B cell (primary cell): ENCODE data around the gene MTUS2. TPM values are rescaled to one million over a fixed set of nuclear protein-coding genes. Genes with fewer than 3 reads are reported as not detected.

Experiments
- ATAC-seq: fragments of 200-7000 bp; cut with Tn5 transposase; one replicate; pipeline ENCODE4 v1.10.0; 2021; ENCODE audit warnings: low read depth, mild to moderate bottlenecking, moderate number of reproducible peaks, moderate library complexity
- CTCF ChIA-PET: fragments of 350-600 bp; sonication (Branson Sonifier 250); formaldehyde crosslinking; loops from one replicate; lab custom pipeline; 2021; ENCODE audit warnings: antibody characterized with exemption, inconsistent platforms; lab: Charles Lee
- POLR2A ChIA-PET: fragments of 350-600 bp; sonication (Branson Sonifier 250); formaldehyde crosslinking; loops from one replicate; lab custom pipeline; 2021; ENCODE audit warnings: antibody characterized with exemption; lab: Charles Lee
- DNase-seq: peaks from one replicate; pipeline ENCODE4 v3.0.0; 2013
- H2AFZ ChIP-seq: 2 replicates; pipeline ENCODE4 v1.6.1; 2012; ENCODE audit warnings: mild to moderate bottlenecking, low read depth, low read length; ENCODE audit not compliant: insufficient read depth, poor library complexity, severe bottlenecking
- H3K27ac ChIP-seq, 2 donors: 1 replicate in 1 of 2; 2 replicates in 1 of 2; pipeline ENCODE4 v1.5.1; 2012 to 2013; ENCODE audit warnings: low read length in 2 of 2, mild to moderate bottlenecking in 2 of 2, moderate library complexity in 1 of 2
- H3K27me3 ChIP-seq, 4 experiments: fragments of 200-600 bp in 1 of 4; sonication (generic) in 1 of 4; replicated peaks in 1 of 4; 1 replicate in 2 of 4; 2 replicates in 2 of 4; pipeline versions ENCODE4 v1.6.1 to v1.7.0; 2013 to 2016; ENCODE audit warnings: low read length in 3 of 4, mild to moderate bottlenecking in 2 of 4, mixed read lengths in 1 of 4, moderate library complexity in 1 of 4; ENCODE audit not compliant: insufficient read depth in 4 of 4, control insufficient read depth in 3 of 4; ENCODE audit errors: control extremely low read depth in 1 of 4
- H3K36me3 ChIP-seq, 2 experiments: replicated peaks in 1 of 2; 1 replicate in 1 of 2; 2 replicates in 1 of 2; pipeline versions ENCODE4 v1.6.1 to v1.7.1; 2013; ENCODE audit warnings: low read length in 1 of 2; ENCODE audit not compliant: insufficient read depth in 2 of 2, control insufficient read depth in 1 of 2; ENCODE audit errors: control extremely low read depth in 1 of 2, extremely low read depth in 1 of 2
- H3K4me1 ChIP-seq, 2 donors: fragments of 200-600 bp in 1 of 2; sonication (generic) in 1 of 2; 1 replicate in 1 of 2; 2 replicates in 1 of 2; pipeline versions ENCODE4 v1.5.1 to v1.6.1; 2013 to 2017; ENCODE audit warnings: low read length in 2 of 2; ENCODE audit not compliant: control insufficient read depth in 2 of 2, insufficient read depth in 2 of 2
- H3K4me2 ChIP-seq: replicated peaks from 2 replicates; pipeline ENCODE3; 2012; ENCODE audit warnings: mild to moderate bottlenecking, low read depth, low read length; ENCODE audit not compliant: poor library complexity, severe bottlenecking
- H3K4me3 ChIP-seq, 5 experiments: fragments of 200-600 bp in 1 of 5; sonication (generic) in 1 of 5; 1 replicate in 3 of 5; 2 replicates in 2 of 5; pipeline versions ENCODE4 v1.5.1 to v1.7.0; 2011 to 2016; ENCODE audit warnings: low read length in 4 of 5, mild to moderate bottlenecking in 4 of 5, low read depth in 2 of 5, control low read depth in 1 of 5, moderate library complexity in 1 of 5; ENCODE audit not compliant: insufficient read depth in 1 of 5; ENCODE audit errors: control extremely low read depth in 1 of 5, extremely low read depth in 1 of 5
- H3K79me2 ChIP-seq: fragments of 200-600 bp; sonication (generic); one replicate; pipeline ENCODE4 v1.6.0; 2016; ENCODE audit warnings: low read length; ENCODE audit not compliant: control insufficient read depth, insufficient read depth
- H3K9ac ChIP-seq: fragments of 200-600 bp; sonication (generic); 2 replicates; pipeline ENCODE4 v1.6.1; 2017; ENCODE audit warnings: mild to moderate bottlenecking, low read length, moderate library complexity
- H3K9me3 ChIP-seq, 3 donors: one replicate each; pipeline versions ENCODE4 v1.6.1 to v1.7.1; 2013; ENCODE audit warnings: low read length in 2 of 3; ENCODE audit not compliant: control insufficient read depth in 2 of 3, insufficient read depth in 1 of 3; ENCODE audit errors: control extremely low read depth in 1 of 3
- H4K20me1 ChIP-seq: 2 replicates; pipeline ENCODE4 v1.6.0; 2012; ENCODE audit warnings: mild to moderate bottlenecking, low read length; ENCODE audit not compliant: insufficient read depth, control insufficient read depth, poor library complexity, severe bottlenecking
- H3K27ac Mint-ChIP-seq: one replicate; pipeline ENCODE4 v1.8.0; 2021; ENCODE audit warnings: mixed read lengths
- H3K27me3 Mint-ChIP-seq: one replicate; pipeline ENCODE4 v1.8.0; 2021; ENCODE audit warnings: mixed read lengths
- H3K4me1 Mint-ChIP-seq: one replicate; pipeline ENCODE4 v1.8.0; 2021; ENCODE audit warnings: mixed read lengths
- H3K4me3 Mint-ChIP-seq: one replicate; pipeline ENCODE4 v1.8.0; 2021; ENCODE audit warnings: mixed read lengths
- H3K9me3 Mint-ChIP-seq: one replicate; pipeline ENCODE4 v1.8.0; 2022; ENCODE audit warnings: mixed read lengths; ENCODE audit not compliant: insufficient read depth
- CTCF ChIP-seq: fragments of 200-600 bp; IDR thresholded peaks from one replicate; pipeline ENCODE4 v1.8.0; 2022; ENCODE audit warnings: antibody characterized with exemption, mild to moderate bottlenecking
- EZH2 ChIP-seq: IDR thresholded peaks from 2 replicates; pipeline ENCODE4 v1.6.1; 2012; ENCODE audit warnings: borderline replicate concordance, low read depth, mild to moderate bottlenecking, moderate library complexity, low read length; ENCODE audit not compliant: insufficient read depth, poor library complexity, severe bottlenecking
- WGBS: methylation state at CpG from one replicate; pipeline ENCODE4 v1.1.5; 2013; ENCODE audit warnings: missing lambda C conversion rate; ENCODE audit not compliant: insufficient coverage; 5-methylcytosine and 5-hydroxymethylcytosine counted together
- intact Hi-C: fragments of 100-400 bp; cut with micrococcal nuclease; formaldehyde crosslinking; loops from one replicate; pipeline ENCODE4 v1.10.0; 2022
- polyA plus RNA-seq: library from polyadenylated mRNA; depleted of rRNA; stranded (reverse); fragments of >200 nt; gene quantifications from 2 replicates; pipeline ENCODE4 v1.2.3, GENCODE V29; 2012
- total RNA-seq, 2 donors: library from RNA; stranded (reverse); fragments of 120-200 nt in 1 of 2; gene quantifications; 1 replicate in 1 of 2; 2 replicates in 1 of 2; pipeline versions ENCODE4 v1.2.3 to v1.2.4, GENCODE V29; 2013 to 2022

Gene MTUS2
- total and polyA plus RNA-seq, 2 donors (not counting 1 experiment from before 2014, with no cell fraction given), result 0.12 TPM; not detected in 1

GRCh38 chr13:28935104-28935503, 115.0 kb downstream of the MTUS2 start:
- Mint-ChIP-seq H3K27me3 (peaks cover 10% of the 10 kb centered on the region), H3K27ac (no peak overlapping the region), H3K9me3 (no peaks in the 10 kb centered on the region), H3K4me1 (no peaks in the 10 kb centered on the region), H3K4me3 (no peak overlapping the region)
- H2AFZ ChIP-seq, result no peak overlapping the region
- H3K36me3 ChIP-seq, result no peaks in the 10 kb centered on the region
- no peaks in the 10 kb centered on the region for H3K4me1 ChIP-seq
- H3K27ac ChIP-seq, result no peak overlapping the region
- intact Hi-C loops, result no loop called here
- no peak for DNase-seq
- CTCF ChIA-PET, result interaction anchor here (0.6 kb wide), 1 partner anchor 403 kb away, joined by 3 read pairs; no protein-coding TSS in a partner anchor
- POLR2A ChIA-PET, result no interaction called here
- no peak for TF ChIP-seq EZH2
- TF ChIP-seq CTCF, result no peak
- no peak overlapping the region for H3K4me2 ChIP-seq
- no CpG with 5 or more reads among the region's 2 CpGs for WGBS
- H3K9me3 ChIP-seq, result no peaks in the 10 kb centered on the region
- no peak for ATAC-seq
- H3K4me3 ChIP-seq, result no peak overlapping the region
- no peaks in the 10 kb centered on the region for H4K20me1 ChIP-seq
- H3K9ac ChIP-seq, result no peak overlapping the region
- H3K27me3 ChIP-seq, result peaks cover 0 to 4% (median 0%) of the 10 kb centered on the region in 4 experiments
- H3K79me2 ChIP-seq, result no peaks in the 10 kb centered on the region

GRCh38 chr13:28942906-28943305, 122.8 kb downstream of the MTUS2 start:
- Histone ChIP-seq H2AFZ (no peak overlapping the region), H4K20me1 (no peaks in the 10 kb centered on the region), H3K27ac (no peak overlapping the region), H3K9ac (no peak overlapping the region), H3K27me3 (peaks cover 0 to 4% (median 0%) of the 10 kb centered on the region in 4 experiments), H3K79me2 (no peaks in the 10 kb centered on the region), H3K4me3 (no peak overlapping the region), H3K4me1 (no peaks in the 10 kb centered on the region), H3K4me2 (no peak overlapping the region), H3K9me3 (no peaks in the 10 kb centered on the region), H3K36me3 (no peaks in the 10 kb centered on the region)
- TF ChIP-seq CTCF, result no peak
- no peak for TF ChIP-seq EZH2
- Mint-ChIP-seq H3K27ac (no peak overlapping the region), H3K9me3 (no peaks in the 10 kb centered on the region), H3K4me1 (no peaks in the 10 kb centered on the region), H3K27me3 (peaks cover 13% of the 10 kb centered on the region), H3K4me3 (no peak overlapping the region)
- DNase-seq, result no peak
- CTCF ChIA-PET, result no interaction called here
- POLR2A ChIA-PET, result no interaction called here
- intact Hi-C loops, result no loop called here
- WGBS, result no CpG with 5 or more reads among the region's 2 CpGs
- ATAC-seq, result no peak
